HG02642 (cell line): ENCODE measurements around the gene CCDC9.
A peak's percentile ranks its signal among the peaks of the same experiment; 100 is the strongest.

Source experiments
- ATAC-seq: cut with Tn5 transposase; IDR thresholded peaks from one replicate; pipeline ENCODE4 v1.9.1; 2021; ENCODE audit warnings: mild to moderate bottlenecking; ENCODE audit not compliant: unreplicated experiment, poor library complexity

CCDC9 gene

DNA sequence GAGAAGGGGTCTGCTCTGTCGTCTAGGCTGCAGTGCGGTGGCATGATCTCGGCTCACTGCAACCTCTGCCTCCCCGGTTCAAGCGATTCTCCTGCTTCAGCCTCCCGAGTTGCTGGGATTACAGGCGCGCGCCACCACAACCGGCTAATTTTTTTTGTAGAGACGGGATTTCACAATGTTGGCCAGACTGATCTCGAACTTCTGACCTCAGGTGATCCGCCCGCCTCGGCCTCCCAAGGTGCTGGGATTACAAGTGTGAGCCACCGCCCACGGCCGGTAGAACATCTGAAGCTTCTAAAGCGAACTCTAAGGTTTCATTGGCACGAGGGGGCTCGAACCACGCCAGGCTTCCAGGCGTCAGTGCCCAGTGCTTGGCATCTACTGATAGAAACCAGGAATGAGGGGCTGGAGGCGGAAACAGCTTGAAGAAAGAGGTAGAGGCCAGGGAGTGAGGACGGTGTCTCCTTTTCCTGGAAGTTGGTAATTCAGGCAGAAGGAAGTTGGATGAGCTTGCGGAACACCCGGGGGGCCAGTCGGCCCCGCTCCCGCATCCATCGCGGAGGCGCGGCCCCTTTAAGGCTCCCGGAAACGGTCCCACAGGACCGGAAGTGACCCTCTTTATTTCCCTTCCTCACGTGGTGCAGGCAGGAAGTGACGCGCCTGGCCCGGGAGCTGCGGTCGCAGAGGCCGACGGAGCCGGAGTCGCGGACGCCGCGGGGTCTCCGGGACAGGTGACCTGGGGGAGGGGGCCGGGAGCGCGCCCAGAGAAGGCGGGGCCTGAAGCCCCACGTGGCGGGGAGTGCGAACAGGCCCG is at the start of gene CCDC9:
CCDC9 (plus strand) TSS at position 647 of the 814 bp plus-strand sequence. CDS start 1,876 bp downstream, outside the sequence.
- ATAC-seq: peak; percentile 50

DNA sequence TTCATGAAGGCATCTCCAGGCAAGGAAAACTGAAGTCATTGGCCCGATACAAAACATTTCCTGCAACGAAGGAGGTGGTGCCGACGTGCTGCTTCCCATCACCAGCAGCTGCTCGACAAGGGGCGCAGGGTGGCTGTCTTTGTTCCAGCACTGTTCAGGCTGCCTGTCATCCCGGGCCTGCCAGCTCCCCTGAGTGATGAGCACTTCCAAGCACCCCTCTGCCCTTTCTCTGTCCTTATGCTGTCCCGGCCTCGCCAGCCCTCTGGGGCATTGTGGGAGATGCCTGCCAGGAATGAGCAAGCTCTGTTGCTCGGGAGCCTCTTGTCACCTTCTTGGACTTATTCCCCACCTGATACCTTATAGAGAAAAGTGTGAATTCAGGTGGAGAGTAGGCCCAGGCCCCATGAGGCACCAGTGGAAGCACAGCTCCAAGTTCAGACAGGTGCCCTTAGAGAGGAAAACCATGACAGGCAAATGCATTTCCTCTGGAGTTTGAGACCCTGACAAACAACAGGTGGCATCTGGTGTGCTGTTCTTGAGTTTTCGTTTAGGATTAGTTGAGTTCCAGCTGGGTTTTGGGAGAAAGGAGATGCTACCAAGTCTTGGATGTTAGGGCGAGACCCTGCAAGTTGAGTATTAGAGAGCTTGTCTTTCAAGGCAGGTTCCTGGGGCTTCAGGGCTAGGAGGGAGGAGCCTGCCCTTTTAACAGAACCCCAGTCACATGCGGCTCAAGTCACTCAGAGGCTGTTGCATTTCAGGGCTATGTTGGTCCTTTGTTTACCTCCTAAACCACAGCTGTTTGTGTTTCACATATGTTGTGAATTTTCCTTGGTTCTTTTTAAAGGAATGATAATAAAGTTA is 46.8 kb upstream of the CCDC9 start:
- ATAC-seq: no peak

GRCh38 chr19:47210180-47210490 is 46.2 kb upstream of the CCDC9 start:
- no peak for ATAC-seq

DNA sequence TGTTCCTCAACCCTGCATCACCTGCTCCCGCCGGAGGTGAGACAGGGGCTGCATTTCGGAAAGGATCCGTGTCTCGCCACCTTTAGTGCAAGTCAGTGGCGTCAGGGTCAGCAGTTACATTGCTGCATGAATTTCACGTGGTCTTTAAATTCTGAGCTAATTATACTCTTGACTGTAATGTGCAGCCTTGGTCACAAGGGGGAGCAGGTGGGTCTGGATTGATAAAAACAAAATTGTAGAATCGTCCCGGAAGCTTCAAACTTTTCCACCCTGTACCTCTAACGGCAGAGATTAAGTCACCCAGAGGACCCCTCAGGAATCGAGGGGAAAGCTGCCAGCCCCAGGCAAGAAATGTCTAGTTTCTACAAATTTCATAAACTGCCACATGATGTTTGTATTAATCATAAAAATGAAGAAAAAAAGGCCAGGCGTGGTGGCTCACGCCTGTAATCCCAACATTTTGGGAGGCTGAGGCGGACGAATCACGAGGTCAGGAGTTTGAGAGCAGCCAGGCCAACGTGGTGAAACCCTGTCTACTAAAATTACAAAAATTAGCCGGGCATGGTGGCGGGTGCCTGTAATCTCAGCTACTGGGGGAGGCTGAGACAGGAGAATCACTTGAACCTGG is 45.5 kb upstream of the CCDC9 start:
- ATAC-seq: no peak

DNA sequence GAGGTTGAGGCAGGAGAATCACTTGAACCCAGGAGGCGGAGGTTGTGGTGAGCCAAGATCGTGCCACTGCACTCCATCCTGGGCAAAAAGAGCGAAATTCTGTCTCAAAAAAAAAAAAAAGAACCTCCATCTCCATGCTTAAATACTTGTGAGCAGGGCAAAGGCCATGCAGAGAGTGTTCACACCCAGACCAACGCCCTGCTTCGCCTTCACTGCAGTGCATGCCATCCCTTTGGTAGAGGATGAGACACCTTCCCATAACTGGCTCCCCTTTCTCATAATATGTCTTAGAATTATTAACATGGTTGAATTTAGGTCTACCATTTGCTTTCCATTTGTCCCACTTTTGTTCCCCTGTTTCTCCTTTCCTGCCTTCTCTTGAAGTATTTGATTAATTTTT is 40.7 kb upstream of the CCDC9 start:
- ATAC-seq: no peak

DNA sequence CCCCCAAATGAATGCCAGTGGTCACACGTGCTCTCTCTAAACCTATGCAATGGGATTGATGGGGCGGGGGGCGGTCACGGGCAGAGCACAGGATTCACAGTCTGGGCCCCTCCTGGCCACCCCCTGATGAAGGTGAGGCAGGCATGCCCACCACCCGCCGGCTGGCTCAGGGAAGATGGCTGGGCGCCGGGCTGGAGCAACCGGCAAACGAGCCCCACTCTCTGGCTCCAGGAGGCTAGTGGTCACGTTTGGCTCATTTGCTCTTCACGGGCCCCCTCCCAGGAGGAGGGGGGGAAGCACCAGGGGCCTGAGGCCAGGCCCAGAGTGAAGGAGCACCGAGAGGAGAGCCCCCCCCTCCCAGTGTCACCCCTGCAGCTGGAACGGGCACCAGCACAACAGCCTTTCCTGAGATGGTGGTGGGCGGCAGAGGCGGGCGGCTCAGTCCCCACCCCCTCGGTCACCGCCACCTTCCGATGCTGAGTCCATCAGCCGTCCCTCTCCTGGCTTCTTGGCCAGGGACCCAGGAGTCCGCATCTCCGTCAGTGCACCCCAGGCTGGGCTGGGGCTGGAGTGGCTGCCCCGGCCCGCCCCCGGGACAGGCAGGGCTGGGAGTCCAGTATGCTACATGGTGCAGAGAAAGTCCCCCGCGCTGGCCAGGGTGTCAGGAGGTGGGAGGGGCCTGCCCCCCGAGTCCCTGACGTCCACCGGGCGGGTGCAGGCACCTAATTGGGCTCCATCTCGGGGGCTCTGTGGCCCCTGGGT is 35.1 kb upstream of the CCDC9 start:
- no peak for ATAC-seq

DNA sequence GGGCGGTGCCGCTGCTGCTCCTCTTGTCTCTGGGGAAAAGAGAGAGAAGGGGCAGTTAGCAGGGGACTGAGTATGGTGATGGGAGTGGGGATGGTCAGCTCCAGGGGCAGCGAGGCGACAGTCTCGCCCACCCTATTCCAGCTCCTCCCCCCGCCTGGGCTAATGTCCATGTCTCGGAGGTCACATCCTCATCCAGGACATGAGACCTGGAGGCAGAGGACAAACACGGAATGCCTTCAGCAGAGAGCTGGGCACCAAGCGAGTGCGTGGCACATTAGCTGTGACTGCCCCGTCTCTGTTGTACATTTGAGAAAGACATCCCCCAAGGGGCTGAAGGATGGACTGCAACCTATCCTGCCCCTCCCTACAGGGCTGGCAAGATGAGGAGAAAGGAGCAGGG is 34.4 kb upstream of the CCDC9 start:
- no peak for ATAC-seq

DNA sequence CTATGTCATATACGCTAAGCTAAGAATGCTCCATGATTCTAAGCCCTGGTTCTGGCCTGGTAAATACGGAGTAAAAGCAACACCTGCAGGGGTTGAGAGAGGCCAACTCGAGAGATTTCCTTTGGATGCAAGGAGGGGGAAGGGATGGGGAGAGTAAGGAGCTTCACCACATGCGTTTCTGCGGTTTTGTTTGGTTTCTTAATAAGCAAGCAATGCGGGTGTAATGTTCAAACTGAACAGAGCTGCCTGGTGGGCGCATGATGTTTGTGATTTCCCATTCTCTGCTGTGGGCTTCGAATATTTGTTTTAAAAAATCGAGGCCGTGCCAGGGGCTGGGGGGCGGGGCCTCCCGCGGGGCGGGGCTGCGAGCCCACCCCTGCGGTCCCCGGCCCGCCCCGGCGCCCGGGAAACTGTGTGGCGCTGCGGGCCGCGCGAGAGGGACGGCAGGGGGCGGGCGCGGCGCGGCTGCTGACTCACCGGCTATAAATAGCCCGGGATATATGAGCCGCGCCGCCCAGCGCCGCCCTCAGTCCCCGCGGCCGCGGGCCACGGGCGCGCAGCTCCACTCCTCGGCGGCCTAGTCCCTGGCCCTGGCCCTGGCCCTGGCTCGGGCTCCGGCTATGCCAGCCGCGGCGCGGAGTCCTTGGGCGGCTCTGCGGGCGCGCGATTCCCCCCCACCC is 30.4 kb upstream of the CCDC9 start:
- ATAC-seq: peak; percentile 38

- ATAC-seq: peak; percentile 19
These were observed 29.6 kb upstream of the CCDC9 start for GRCh38 chr19:47226426-47227351.

DNA sequence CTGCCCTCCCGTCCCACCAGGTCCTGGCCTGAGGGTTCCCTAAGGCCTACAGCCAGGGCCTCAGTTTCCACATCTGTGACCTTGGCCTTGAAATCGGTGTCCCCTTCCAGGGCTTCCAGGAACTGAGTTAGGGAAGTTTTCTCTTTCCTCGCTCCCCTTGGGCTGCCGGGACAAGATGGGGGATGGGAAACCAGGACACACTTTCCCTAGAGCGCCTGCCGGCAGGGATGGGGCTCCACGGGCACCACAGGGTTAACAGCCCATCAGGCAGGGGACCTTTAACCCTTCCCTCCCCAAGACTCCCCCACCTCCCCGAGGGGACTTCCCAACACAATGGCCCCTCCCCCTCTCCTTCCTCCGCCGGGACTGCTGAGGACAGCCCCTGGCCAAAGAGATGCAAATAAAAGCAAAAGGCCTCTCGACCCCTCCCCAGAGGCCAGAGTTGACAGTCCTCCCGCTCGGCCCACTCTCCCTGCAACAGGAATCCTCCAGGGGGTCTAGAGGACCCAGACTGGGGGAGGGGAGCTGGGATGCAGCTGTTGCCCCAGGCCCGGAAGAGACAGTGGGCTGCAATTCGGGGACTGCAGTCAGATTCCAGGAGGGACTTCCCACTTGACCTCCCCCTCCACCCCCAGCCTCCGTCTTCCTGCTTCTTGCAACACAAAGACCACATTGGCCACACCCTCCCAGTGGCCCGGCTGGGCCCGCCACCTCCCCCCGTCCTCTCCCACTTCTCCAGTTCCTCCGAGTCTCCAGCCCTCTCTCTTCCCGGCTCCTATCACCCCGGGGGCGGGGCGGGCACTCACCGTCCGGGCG is 28.8 kb upstream of the CCDC9 start:
- no peak for ATAC-seq

DNA sequence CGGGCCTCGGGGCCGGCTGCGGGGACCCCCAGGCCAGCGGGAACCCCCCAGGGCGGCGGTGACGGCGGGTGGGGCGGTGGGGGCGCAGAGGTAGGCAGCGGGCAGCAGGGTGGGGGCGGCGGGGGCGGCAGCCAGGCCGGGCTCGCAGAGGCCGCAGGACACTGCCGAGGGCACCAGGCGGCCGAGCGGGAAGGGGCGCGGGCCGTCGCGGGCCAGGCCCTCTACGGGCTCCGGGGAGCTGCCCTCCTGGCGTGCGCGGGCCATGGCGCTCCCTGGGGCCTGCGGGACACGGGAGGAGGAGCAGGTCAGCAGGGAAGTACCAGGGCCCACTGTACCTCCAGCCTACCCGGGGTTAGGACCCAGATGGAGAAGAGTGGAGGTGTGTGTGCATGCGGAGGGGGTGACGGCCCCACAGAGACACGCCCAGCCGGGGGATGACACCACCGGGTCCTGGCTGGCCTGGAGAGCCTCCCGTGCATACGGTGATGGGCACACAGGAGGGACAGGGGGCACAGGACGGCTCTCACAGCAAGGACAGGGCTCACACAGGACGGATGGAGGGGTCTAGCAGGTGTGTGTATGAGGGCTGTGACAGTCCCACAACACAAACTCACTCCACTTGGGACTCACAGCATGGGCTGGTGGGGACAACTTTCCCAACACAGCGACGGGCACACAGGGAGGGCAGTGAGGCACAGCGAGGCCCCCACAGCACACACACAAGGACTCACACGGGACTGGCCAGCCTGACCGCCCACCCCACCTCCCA is 28.0 kb upstream of the CCDC9 start:
- no peak for ATAC-seq

DNA sequence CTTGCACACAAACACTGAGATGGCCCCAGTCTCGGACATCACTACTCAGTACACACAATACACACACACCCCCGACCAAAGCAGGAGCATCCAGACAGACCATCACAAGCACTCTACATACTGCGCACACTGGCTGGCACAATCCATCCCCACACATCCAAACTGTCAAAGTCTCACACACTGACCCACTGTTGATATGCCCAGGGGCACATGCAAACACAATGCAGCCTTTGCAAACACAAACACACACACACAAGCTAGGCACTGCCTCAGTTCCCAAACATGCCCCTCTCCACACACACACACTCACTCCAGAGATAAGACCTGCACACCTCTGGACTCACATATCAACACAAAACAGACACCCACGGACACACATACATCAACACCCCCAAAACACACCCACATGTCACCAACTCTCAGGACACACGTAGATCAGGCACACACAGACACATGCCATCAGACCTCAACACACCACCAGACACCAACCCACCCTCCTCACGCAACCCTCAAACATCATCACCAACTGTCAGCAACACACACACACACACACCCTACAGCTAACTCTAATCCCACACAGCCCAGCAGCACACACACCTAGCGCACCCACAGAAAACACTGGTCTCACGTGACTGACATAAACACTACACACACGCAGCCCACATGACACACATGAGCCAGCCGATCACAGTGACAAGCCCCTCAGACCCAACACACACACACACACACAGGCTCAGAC is 27.2 kb upstream of the CCDC9 start:
- no peak for ATAC-seq

GRCh38 chr19:47229676-47230053 is 26.7 kb upstream of the CCDC9 start:
- no peak for ATAC-seq

- peak; percentile 26 for ATAC-seq
These were observed 26.0 kb upstream of the CCDC9 start for GRCh38 chr19:47230054-47230920.

GRCh38 chr19:47230921-47231214 is 25.5 kb upstream of the CCDC9 start, which contains the start of gene BBC3:
Gene BBC3 (minus strand): TSS chr19:47231199. CDS start chr19:47228431, 2,768 bp downstream.
- ATAC-seq: no peak
